GM20000 (cell line): Measurements from ENCODE around the gene EIF4ENIF1.
"Not testable (repeated sequence)": the region's sequence is repeated elsewhere in the genome, so short reads cannot be mapped to it uniquely, and the experiment has no call there.

Source experiments
- DNase-seq: peaks from one replicate; pipeline ENCODE4 v3.0.0; 2012; ENCODE audit warnings: low spot score
- TF ChIP-seq, protein P1 (sequence below): IDR thresholded peaks from 2 replicates; pipeline ENCODE4 v1.5.1; 2012; ENCODE audit warnings: mild to moderate bottlenecking, control low read depth; ENCODE audit errors: extremely low read depth, missing control alignments

Gene EIF4ENIF1

GRCh38 chr22:31491218-31491962 lies 1.7 kb upstream of the EIF4ENIF1 start:
- no peak for DNase-seq
- TF ChIP-seq, protein P1, sequence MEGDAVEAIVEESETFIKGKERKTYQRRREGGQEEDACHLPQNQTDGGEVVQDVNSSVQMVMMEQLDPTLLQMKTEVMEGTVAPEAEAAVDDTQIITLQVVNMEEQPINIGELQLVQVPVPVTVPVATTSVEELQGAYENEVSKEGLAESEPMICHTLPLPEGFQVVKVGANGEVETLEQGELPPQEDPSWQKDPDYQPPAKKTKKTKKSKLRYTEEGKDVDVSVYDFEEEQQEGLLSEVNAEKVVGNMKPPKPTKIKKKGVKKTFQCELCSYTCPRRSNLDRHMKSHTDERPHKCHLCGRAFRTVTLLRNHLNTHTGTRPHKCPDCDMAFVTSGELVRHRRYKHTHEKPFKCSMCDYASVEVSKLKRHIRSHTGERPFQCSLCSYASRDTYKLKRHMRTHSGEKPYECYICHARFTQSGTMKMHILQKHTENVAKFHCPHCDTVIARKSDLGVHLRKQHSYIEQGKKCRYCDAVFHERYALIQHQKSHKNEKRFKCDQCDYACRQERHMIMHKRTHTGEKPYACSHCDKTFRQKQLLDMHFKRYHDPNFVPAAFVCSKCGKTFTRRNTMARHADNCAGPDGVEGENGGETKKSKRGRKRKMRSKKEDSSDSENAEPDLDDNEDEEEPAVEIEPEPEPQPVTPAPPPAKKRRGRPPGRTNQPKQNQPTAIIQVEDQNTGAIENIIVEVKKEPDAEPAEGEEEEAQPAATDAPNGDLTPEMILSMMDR: no peak

- TF ChIP-seq, protein P1: no peak
- DNase-seq: peak; percentile 87
These were observed 869 bp upstream of the EIF4ENIF1 start for GRCh38 chr22:31490496-31490925.

DNA sequence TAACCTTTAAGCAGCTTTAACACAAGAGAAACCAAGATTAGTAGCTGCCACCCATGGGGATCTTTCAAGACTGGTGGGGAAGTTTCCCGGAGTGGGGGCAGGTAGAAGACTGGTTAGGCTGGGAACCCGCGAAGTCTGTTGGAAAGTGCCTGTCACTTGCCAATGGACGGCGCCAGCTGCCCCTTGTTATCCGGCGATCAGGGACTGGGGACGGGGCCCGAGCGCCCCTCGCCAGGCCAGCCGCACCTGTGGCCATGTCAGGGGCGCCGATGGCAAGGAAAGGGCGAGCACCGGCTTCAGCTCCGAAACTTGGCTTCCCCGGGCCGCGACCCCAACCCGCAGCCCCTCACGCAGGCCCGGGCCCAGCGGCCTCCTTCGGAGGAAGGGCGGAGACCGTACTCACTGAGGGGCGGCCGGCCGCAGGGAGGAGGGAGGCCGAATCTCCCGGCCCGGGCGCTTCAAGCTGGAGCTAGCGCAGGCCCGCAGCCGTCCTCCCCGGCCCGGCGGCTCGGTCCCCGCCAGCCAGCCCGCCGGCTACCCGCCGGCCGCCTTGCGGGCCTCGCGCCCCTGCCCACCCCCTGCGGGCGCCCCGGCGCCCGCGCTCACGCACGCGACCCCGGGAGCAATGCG lies 539 bp downstream of the EIF4ENIF1 start:
- TF ChIP-seq, protein P1: no peak
- DNase-seq: peak; percentile 63

- DNase-seq: peak; percentile 40
- TF ChIP-seq, protein P1: no peak
These were observed 1.2 kb downstream of the EIF4ENIF1 start for GRCh38 chr22:31488346-31488883.

- DNase-seq: no peak
- TF ChIP-seq, protein P1: no peak
These were observed 2.7 kb downstream of the EIF4ENIF1 start for GRCh38 chr22:31486951-31487350.

DNA sequence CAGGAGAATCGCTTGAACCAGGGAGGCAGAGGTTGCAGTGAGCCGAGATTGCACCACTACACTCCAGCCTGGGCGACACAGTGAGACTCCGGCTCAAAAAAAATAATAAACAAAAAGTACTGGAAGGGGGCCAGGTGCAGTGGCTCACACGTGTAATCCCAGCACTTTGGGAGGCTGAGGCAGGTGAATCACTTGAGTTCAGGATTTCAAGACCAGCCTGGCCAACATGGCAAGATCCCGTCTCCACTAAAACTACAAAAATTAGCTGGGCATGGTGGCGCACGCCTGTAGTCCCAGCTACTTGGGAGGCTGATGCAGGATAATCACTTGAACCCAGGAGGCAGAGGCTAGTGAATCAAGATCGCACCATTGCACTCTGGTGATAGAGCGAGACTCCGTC lies 3.3 kb downstream of the EIF4ENIF1 start:
- not testable (repeated sequence) for DNase-seq

GRCh38 chr22:31482470-31482869 lies 7.2 kb downstream of the EIF4ENIF1 start:
- DNase-seq: not testable (repeated sequence)

DNA sequence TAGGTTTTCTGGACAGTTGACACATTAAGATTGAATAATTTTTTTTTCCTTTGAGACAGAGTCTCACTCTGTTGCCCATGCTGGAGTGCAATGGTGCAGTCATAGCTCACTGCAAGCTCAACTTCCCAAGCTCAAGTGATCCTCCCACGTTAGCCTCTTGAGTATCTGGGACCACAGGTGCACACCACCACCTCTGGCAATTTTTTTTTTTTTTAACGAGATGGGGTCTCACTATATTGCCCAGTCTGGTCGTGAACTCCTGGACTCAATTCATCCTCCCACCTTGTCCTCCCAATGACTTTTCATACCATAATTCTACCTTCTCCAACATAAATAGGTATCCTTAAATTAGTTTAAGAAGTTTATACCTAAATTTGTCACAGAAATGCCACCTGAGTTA lies 8.5 kb downstream of the EIF4ENIF1 start:
- TF ChIP-seq, protein P1: no peak
- no peak for DNase-seq
